Endothelial cell of umbilical vein (primary cell): ENCODE measurements around the gene OR9G1. TPM values are rescaled to one million over a fixed set of nuclear protein-coding genes. Genes with fewer than 3 reads are reported as not detected.

Source experiments
- BruUV-seq: library from RNA; stranded (reverse); fragments of 400-500 nt; replicated peaks from 2 replicates; lab custom pipeline; 2021; lab: Mats Ljungman, UMichigan
- CTCF ChIA-PET: fragments of 300-600, 350-600 bp; sonication (Branson Sonifier 250); formaldehyde crosslinking; loops from one replicate; lab custom pipeline; 2021; ENCODE audit warnings: antibody characterized with exemption, inconsistent platforms; lab: Charles Lee
- POLR2A ChIA-PET: fragments of 300-600, 350-600 bp; sonication (Branson Sonifier 250); formaldehyde crosslinking; loops from one replicate; lab custom pipeline; 2021; ENCODE audit warnings: antibody characterized with exemption, inconsistent platforms; lab: Charles Lee
- DNase-seq: peaks from one replicate; pipeline ENCODE4 v3.0.0-alpha.2; 2011; ENCODE audit warnings: low read depth, low spot score
- FAIRE-seq: peaks from 2 replicates; lab custom pipeline; 2011; peaks lifted over from hg19 to GRCh38; lab: Jason Lieb, UNC
- H2AFZ ChIP-seq: 2 replicates; pipeline ENCODE4 v1.6.0; 2012; ENCODE audit warnings: low read depth, low read length, control low read depth, inconsistent platforms
- H3K27ac ChIP-seq: 2 replicates; pipeline ENCODE4 v1.5.1; 2011; ENCODE audit warnings: low read depth, mild to moderate bottlenecking, control low read depth, low read length, moderate library complexity; ENCODE audit not compliant: insufficient read depth
- H3K27me3 ChIP-seq, 2 experiments: 2 replicates each; pipeline versions ENCODE4 v1.6.0 to v1.6.1; 2011; ENCODE audit warnings: low read length in 2 of 2, mixed read lengths in 1 of 2; ENCODE audit not compliant: control insufficient read depth in 2 of 2, insufficient read depth in 2 of 2
- H3K36me3 ChIP-seq, 2 experiments: 2 replicates in 1 of 2; 3 replicates in 1 of 2; pipeline ENCODE4 v1.5.1; 2011; ENCODE audit warnings: low read length in 2 of 2, mild to moderate bottlenecking in 1 of 2, moderate library complexity in 1 of 2; ENCODE audit not compliant: control insufficient read depth in 2 of 2, insufficient read depth in 2 of 2; ENCODE audit errors: extremely low read depth in 1 of 2
- H3K4me1 ChIP-seq: 3 replicates; pipeline ENCODE4 v1.5.1; 2011; ENCODE audit warnings: mild to moderate bottlenecking, low read length; ENCODE audit not compliant: control insufficient read depth, insufficient read depth; ENCODE audit errors: extremely low read depth
- H3K4me2 ChIP-seq: 2 replicates; pipeline ENCODE4 v1.6.1; 2011; ENCODE audit warnings: low read length, control low read depth, mixed read lengths; ENCODE audit not compliant: insufficient read depth
- H3K4me3 ChIP-seq, 3 experiments: fragments of 200-600 bp in 1 of 3; sonication (generic), shearing (Covaris generic) in 1 of 3; replicated peaks in 1 of 3; 2 replicates each; pipeline ENCODE4 v1.5.1; 2011 to 2016; ENCODE audit warnings: control low read depth in 3 of 3, low read length in 3 of 3, mild to moderate bottlenecking in 2 of 3, inconsistent platforms in 1 of 3, low read depth in 1 of 3, moderate library complexity in 1 of 3; ENCODE audit not compliant: insufficient read depth in 1 of 3
- H3K79me2 ChIP-seq: 2 replicates; pipeline ENCODE4 v1.6.0; 2012; ENCODE audit warnings: low read length, inconsistent platforms; ENCODE audit not compliant: control insufficient read depth, insufficient read depth
- H3K9ac ChIP-seq: replicated peaks from 2 replicates; pipeline ENCODE3; 2011; ENCODE audit warnings: low read length, control low read depth; ENCODE audit not compliant: insufficient read depth; ENCODE audit errors: extremely low read depth
- H3K9me1 ChIP-seq: replicated peaks from 3 replicates; pipeline ENCODE4 v1.6.0; 2011; ENCODE audit warnings: mild to moderate bottlenecking, low read length; ENCODE audit not compliant: control insufficient read depth, insufficient read depth; ENCODE audit errors: extremely low read depth
- H3K9me3 ChIP-seq: replicated peaks from 2 replicates; pipeline ENCODE4 v1.5.1; 2012; ENCODE audit warnings: low read length, inconsistent platforms; ENCODE audit not compliant: control insufficient read depth, insufficient read depth
- H4K20me1 ChIP-seq: replicated peaks from 2 replicates; pipeline ENCODE3; 2011; ENCODE audit warnings: mild to moderate bottlenecking, low read length; ENCODE audit not compliant: control insufficient read depth, insufficient read depth; ENCODE audit errors: extremely low read depth
- CTCF ChIP-seq, 2 donors: IDR thresholded peaks; 1 replicate in 1 of 2; 2 replicates in 1 of 2; pipeline ENCODE4 v1.5.1; 2011; ENCODE audit warnings: low read length in 2 of 2, mild to moderate bottlenecking in 2 of 2, moderate library complexity in 2 of 2, control low read depth in 1 of 2, inconsistent platforms in 1 of 2, low read depth in 1 of 2; ENCODE audit not compliant: insufficient read depth in 1 of 2; ENCODE audit errors: extremely low read depth in 1 of 2
- EZH2 ChIP-seq: IDR thresholded peaks from 2 replicates; pipeline ENCODE4 v1.6.1; 2012; ENCODE audit warnings: borderline replicate concordance, low read depth, mild to moderate bottlenecking, moderate library complexity, low read length, inconsistent platforms; ENCODE audit not compliant: severe bottlenecking
- FOS ChIP-seq: IDR thresholded peaks from 2 replicates; pipeline ENCODE4 v1.6.1; 2011; ENCODE audit warnings: mild to moderate bottlenecking, low read length, moderate library complexity, borderline replicate concordance; ENCODE audit not compliant: insufficient read depth
- GATA2 ChIP-seq: IDR thresholded peaks from 2 replicates; pipeline ENCODE4 v1.7.0; 2011; ENCODE audit warnings: low read depth, mild to moderate bottlenecking, moderate library complexity, mixed read lengths, low read length; ENCODE audit not compliant: insufficient read length, insufficient read depth
- JUN ChIP-seq: IDR thresholded peaks from 2 replicates; pipeline ENCODE4 v1.6.1; 2011; ENCODE audit warnings: borderline replicate concordance, low read depth; ENCODE audit not compliant: insufficient read length, insufficient read depth
- MYC ChIP-seq: IDR thresholded peaks from one replicate; pipeline ENCODE4 v1.6.1; 2011; ENCODE audit warnings: mild to moderate bottlenecking, low read depth, low read length
- POLR2A ChIP-seq: IDR thresholded peaks from 2 replicates; pipeline ENCODE4 v1.6.1; 2012; ENCODE audit warnings: low read depth, mild to moderate bottlenecking, control low read depth, low read length
- POLR2AphosphoS5 ChIP-seq: IDR thresholded peaks from 2 replicates; pipeline ENCODE4 v1.6.1; 2012; ENCODE audit warnings: low read depth, mild to moderate bottlenecking, control low read depth, low read length, moderate library complexity; ENCODE audit not compliant: insufficient read depth
- dilution Hi-C: fragments of 300-500 bp; cut with MboI; formaldehyde crosslinking; loops from one replicate; pipeline ENCODE4 v1.15.0; 2019; ENCODE audit warnings: low sequenced_read_pairs; ENCODE audit not compliant: extremely low pct_ligation_motif_present
- intact Hi-C: fragments of 100-400 bp; cut with micrococcal nuclease; formaldehyde crosslinking; loops from one replicate; pipeline ENCODE4 v1.10.0; 2022
- polyA plus RNA-seq, 4 experiments: library from polyadenylated mRNA; depleted of rRNA in 3 of 4; stranded (reverse) in 3 of 4; unstranded in 1 of 4; fragments of >200 nt; gene quantifications; 2 replicates each; pipeline versions ENCODE4 v1.2.1 to v1.2.3, GENCODE V29; 2011 to 2012; ENCODE audit warnings: missing spikeins in 1 of 4
- total RNA-seq: library from RNA; stranded (reverse); gene quantifications from 2 replicates; pipeline ENCODE4 v1.2.3, GENCODE V29; 2021
- TF ChIP-seq, protein P1 (sequence below): IDR thresholded peaks from 2 replicates; pipeline ENCODE4 v1.6.1; 2011; ENCODE audit not compliant: insufficient read depth, insufficient read length

OR9G1 gene
- total and polyA plus RNA-seq, 2 donors (not counting 3 experiments of a cell fraction or from before 2014, with no cell fraction given) = not detected

GRCh38 chr11:56750190-56750589, 51.3 kb downstream of the OR9G1 start:
- FAIRE-seq (no peak), DNase-seq (no peak)
- TF ChIP-seq POLR2A = no peak
- TF ChIP-seq MYC = no peak
- no peak for TF ChIP-seq FOS
- no peak for TF ChIP-seq GATA2
- TF ChIP-seq CTCF (IDR thresholded peaks at IDR 0.05; ENCODE audit: extremely low read depth in 1 of 2, insufficient read depth in 1 of 2, low read depth in 1 of 2, low read length in 2 of 2) = no peak
- no peak for TF ChIP-seq POLR2AphosphoS5
- no peak for TF ChIP-seq JUN
- TF ChIP-seq, protein P1, sequence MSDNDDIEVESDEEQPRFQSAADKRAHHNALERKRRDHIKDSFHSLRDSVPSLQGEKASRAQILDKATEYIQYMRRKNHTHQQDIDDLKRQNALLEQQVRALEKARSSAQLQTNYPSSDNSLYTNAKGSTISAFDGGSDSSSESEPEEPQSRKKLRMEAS = no peak
- TF ChIP-seq EZH2 = no peak
- H2AFZ ChIP-seq = no peak overlapping the region
- no peak overlapping the region for H3K4me2 ChIP-seq
- H3K79me2 ChIP-seq = no peaks in the 10 kb centered on the region
- H3K27ac ChIP-seq = no peak overlapping the region
- dilution Hi-C loops (no loop called here), intact Hi-C loops (no loop called here)
- H3K4me1 ChIP-seq = no peaks in the 10 kb centered on the region
- H3K9me1 ChIP-seq = no peaks in the 10 kb centered on the region
- CTCF ChIA-PET = no interaction called here
- no peaks in the 10 kb centered on the region for H3K27me3 ChIP-seq
- H3K9me3 ChIP-seq = peaks cover 8% of the 10 kb centered on the region
- H3K4me3 ChIP-seq = no peak overlapping the region
- no peaks in the 10 kb centered on the region for H4K20me1 ChIP-seq
- H3K36me3 ChIP-seq = no peaks in the 10 kb centered on the region
- BruUV-seq = no TSS peak
- H3K9ac ChIP-seq = no peak overlapping the region
- POLR2A ChIA-PET = no interaction called here
